AG04449 (cell line): ENCODE results near the gene ADAM8.

Experiments
- CTCF ChIA-PET: fragments of 350-600 bp; formaldehyde crosslinking; extraction: SDS; loops from one replicate; lab custom pipeline; 2021; ENCODE audit warnings: antibody characterized with exemption; lab: Yijun Ruan, JAX
- POLR2A ChIA-PET: fragments of 400-600, 350-600 bp; formaldehyde crosslinking; extraction: SDS; loops from one replicate; lab custom pipeline; 2020; ENCODE audit warnings: antibody characterized with exemption, inconsistent platforms; lab: Yijun Ruan, JAX
- DNase-seq: peaks from one replicate; pipeline ENCODE4 v3.0.0-alpha.2; 2010; ENCODE audit warnings: low read depth, low spot score
- H3K4me3 ChIP-seq: 2 replicates; pipeline ENCODE4 v1.5.1; 2011; ENCODE audit warnings: low read depth, mild to moderate bottlenecking, control low read depth, low read length
- TF ChIP-seq, protein P1 (sequence below): IDR thresholded peaks from one replicate; pipeline ENCODE4 v1.5.1; 2011; ENCODE audit warnings: mild to moderate bottlenecking, moderate library complexity, low read length, control low read depth, inconsistent platforms; ENCODE audit not compliant: insufficient read depth; ENCODE audit errors: missing control alignments

ADAM8 gene

DNA sequence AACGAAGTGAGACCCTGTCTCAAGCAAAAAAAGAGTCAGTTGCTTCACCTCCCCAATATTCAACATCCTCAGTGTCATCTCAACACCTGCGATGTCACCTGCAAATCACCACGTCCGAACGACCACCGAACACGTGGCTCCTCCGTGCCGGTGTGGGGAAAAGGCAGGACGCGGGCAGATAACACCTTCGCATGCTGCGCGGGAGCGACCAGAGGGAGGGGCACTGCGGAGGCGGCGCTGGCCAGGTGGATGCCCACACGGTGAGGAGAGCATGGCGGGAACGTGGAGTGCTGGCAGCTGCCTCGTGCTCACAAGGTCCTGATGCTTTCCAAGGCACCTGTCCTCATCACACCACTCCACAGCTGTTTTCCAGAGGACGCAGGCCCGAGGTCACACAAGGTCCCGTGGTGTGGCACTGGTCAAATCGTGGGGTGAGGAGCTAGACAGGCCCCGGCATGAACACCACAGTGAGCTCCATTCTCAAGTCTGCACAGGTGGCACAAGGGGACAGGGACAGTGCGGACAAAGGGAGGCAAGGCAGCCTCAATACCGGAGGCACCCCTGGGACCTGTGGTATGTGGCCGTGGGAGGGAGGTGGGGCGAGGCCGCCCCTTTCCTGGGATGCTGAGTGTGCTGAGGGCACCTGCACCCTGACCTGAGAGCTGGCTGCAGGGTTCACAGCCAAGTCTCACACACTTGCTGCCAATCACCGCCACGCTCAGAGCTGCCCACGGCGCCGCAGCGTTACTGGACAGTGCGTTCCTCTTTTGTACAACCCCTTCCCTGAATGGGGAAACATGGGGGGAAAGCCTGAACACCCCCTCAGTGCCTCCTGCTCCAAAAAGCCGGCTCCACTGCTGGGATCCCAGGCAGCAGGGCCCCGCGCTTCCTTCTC is 19.0 kb upstream of the ADAM8 start:
- CTCF ChIA-PET = interaction anchor here (0.7 to 2.7 kb wide), 2 partner anchors 12 to 34 kb away, joined by 3 to 9 read pairs; no protein-coding TSS in a partner anchor
- no peak for DNase-seq
- TF ChIP-seq, protein P1, sequence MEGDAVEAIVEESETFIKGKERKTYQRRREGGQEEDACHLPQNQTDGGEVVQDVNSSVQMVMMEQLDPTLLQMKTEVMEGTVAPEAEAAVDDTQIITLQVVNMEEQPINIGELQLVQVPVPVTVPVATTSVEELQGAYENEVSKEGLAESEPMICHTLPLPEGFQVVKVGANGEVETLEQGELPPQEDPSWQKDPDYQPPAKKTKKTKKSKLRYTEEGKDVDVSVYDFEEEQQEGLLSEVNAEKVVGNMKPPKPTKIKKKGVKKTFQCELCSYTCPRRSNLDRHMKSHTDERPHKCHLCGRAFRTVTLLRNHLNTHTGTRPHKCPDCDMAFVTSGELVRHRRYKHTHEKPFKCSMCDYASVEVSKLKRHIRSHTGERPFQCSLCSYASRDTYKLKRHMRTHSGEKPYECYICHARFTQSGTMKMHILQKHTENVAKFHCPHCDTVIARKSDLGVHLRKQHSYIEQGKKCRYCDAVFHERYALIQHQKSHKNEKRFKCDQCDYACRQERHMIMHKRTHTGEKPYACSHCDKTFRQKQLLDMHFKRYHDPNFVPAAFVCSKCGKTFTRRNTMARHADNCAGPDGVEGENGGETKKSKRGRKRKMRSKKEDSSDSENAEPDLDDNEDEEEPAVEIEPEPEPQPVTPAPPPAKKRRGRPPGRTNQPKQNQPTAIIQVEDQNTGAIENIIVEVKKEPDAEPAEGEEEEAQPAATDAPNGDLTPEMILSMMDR = no peak
- POLR2A ChIA-PET = no interaction called here
- H3K4me3 ChIP-seq = no peak overlapping the region

DNA sequence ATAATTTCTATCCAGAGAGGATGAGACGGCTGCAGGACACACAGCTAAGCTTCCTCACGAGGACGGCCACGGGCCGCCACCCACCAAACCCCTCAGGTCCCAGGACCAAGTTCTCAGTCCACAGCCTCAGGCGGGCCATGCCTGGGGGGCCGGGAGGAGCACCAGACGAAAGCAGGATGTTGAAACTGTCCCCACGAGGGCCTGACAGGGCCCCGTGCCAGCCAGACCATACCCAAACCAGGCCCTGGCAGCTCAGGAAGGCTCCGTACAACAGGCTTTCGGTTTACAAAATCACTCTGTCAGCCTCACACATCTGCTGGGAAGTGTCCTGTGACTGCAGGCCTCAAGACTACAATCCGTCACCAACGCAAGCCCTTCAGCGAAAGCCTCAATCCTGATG is 17.5 kb upstream of the ADAM8 start:
- H3K4me3 ChIP-seq = no peak overlapping the region
- ChIA-PET POLR2A (no interaction called here), CTCF (interaction anchor here (1.1 to 2.7 kb wide), 3 partner anchors 13 to 35 kb away, joined by 4 to 9 read pairs (median 5); no protein-coding TSS in a partner anchor)
- TF ChIP-seq, protein P1 = no peak
- no peak for DNase-seq

DNA sequence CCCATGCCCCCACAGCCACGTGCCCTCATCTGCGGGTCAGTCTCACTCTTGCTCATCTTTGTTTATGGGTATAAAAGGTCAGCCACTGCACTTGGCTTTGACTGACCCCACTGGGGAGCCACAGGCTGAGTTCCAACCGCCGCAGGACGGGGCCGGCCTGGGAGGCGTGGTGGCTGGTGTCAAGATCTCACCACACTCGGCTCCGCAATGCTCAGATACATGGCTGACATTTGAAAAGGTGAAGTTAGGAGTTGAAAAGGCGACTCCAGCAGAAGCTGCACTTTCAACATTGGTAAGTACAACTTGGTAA is 17.1 kb upstream of the ADAM8 start:
- DNase-seq = no peak
- TF ChIP-seq, protein P1 = no peak
- H3K4me3 ChIP-seq = no peak overlapping the region
- POLR2A ChIA-PET = no interaction called here
- CTCF ChIA-PET = interaction anchor here (1.1 to 2.7 kb wide), 3 partner anchors 12 to 36 kb away, joined by 4 to 9 read pairs (median 5); no protein-coding TSS in a partner anchor

DNA sequence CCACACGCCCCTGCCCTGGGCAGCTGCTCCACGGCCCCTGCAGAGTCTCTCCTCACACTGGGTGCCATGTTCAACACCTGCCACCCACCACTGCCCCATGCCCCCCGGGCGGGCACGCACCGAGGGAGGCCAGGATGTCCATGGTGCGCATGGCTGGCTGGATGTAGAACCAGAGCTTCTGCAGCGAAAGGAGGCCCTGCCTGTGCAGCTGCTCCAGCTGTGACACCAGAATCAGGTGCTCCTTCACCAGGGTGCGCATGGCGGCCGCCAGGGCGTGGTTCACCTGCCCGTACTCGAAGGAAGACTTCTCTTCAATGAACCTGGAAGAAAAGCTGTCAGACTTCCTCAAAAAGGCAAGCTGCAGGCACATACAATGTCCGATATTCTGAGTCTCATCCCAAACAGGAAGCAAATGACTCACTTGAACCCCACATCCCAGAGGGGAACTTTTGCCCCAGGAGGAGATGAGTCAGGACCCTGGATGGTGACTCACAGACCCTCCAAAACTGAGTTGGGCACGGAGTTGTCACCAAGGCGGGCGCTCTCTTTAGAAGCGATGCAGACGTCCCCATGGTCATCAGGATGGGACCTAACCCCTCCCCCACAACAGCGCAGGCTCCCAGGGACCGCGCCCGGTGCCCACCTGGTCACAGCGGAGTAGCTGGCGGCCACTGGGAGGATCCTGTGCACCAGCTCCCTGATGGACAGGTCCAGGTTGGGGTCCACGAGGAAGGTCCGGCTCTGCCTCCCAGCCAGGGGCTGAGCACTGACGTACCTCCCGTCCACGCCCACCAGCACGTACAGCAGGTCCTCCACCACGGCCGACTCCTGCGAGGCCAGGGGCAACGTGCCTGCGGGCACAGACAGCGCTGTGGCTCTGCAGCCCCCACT is 16.5 kb upstream of the ADAM8 start:
- ChIA-PET CTCF (interaction anchor here (0.7 to 1.5 kb wide), 5 partner anchors 12 to 36 kb away, joined by 3 to 5 read pairs (median 4); no protein-coding TSS in a partner anchor), POLR2A (interaction anchor here (0.9 kb wide), 1 partner anchor 34 kb away, joined by 4 read pairs; no protein-coding TSS in a partner anchor)
- TF ChIP-seq, protein P1 = no peak
- DNase-seq = no peak
- no peak overlapping the region for H3K4me3 ChIP-seq

DNA sequence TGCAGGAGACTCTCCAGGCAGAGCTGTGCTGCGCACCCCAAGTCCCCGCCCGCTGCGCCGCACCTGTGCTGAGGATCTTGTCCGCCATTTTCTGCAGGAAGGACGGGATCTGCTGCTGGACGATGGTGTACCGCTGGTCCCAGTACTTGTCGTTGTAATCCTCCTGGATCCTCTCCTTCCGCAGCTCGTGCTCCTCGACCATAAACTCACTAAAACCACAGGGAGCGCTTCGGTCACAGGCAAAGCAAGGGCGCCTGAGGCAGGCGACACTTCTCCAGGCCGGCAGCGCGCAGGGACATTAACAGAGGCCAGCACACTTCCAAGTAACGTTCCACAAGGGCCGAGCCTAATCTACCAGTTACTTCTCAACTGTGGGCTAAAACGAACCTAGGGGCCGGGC is 13.1 kb upstream of the ADAM8 start:
- TF ChIP-seq, protein P1 = no peak
- ChIA-PET POLR2A (no interaction called here), CTCF (no interaction called here)
- DNase-seq = no peak
- H3K4me3 ChIP-seq = no peak overlapping the region
